IMR-90 (cell line): ENCODE data around the gene OR5T1. TPM values are rescaled to one million over a fixed set of nuclear protein-coding genes. Genes with fewer than 3 reads are reported as not detected.

Source experiments
- ATAC-seq: fragments of 200-7000 bp; cut with Tn5 transposase; 2 replicates; pipeline ENCODE4 v1.9.1; 2020; ENCODE audit warnings: low read depth, mild to moderate bottlenecking, moderate library complexity
- BruUV-seq: library from RNA; stranded (reverse); fragments of 400-500 nt; replicated peaks from 2 replicates; lab custom pipeline; 2021; lab: Mats Ljungman, UMichigan
- CTCF ChIA-PET: fragments of 300-600 bp; formaldehyde crosslinking; extraction: SDS; loops from one replicate; lab custom pipeline; 2021; ENCODE audit warnings: antibody characterized with exemption; lab: Yijun Ruan, JAX
- POLR2A ChIA-PET: fragments of 300-600 bp; sonication (Branson Sonifier 250); formaldehyde crosslinking; loops from one replicate; lab custom pipeline; 2022; ENCODE audit warnings: antibody characterized with exemption; ENCODE audit not compliant: unreplicated experiment; lab: Charles Lee
- DNase-seq: peaks from one replicate; pipeline ENCODE4 v3.0.0; 2013
- H2AFZ ChIP-seq: replicated peaks from 2 replicates; pipeline ENCODE3; 2013; ENCODE audit warnings: low read length, mild to moderate bottlenecking; ENCODE audit not compliant: poor library complexity
- H2AK5ac ChIP-seq: 2 replicates; pipeline ENCODE4 v1.6.1; 2013; ENCODE audit warnings: low read depth, low read length, inconsistent platforms
- H2AK9ac ChIP-seq: replicated peaks from 2 replicates; pipeline ENCODE3; 2013; ENCODE audit warnings: mild to moderate bottlenecking, low read depth, low read length, moderate library complexity; ENCODE audit not compliant: poor library complexity
- H2BK120ac ChIP-seq: 2 replicates; pipeline ENCODE4 v1.6.1; 2013; ENCODE audit warnings: low read depth, low read length, inconsistent platforms
- H2BK15ac ChIP-seq: 3 replicates; pipeline ENCODE4 v1.6.1; 2013; ENCODE audit warnings: low read depth, low read length, inconsistent platforms
- H2BK20ac ChIP-seq: 2 replicates; pipeline ENCODE4 v1.6.1; 2013; ENCODE audit warnings: low read depth, mild to moderate bottlenecking, inconsistent platforms, low read length, moderate library complexity
- H2BK5ac ChIP-seq: 2 replicates; pipeline ENCODE4 v1.6.1; 2013; ENCODE audit warnings: mild to moderate bottlenecking, low read depth, low read length, inconsistent platforms; ENCODE audit not compliant: poor library complexity, severe bottlenecking
- H3K14ac ChIP-seq: replicated peaks from 2 replicates; pipeline ENCODE4 v1.6.1; 2013; ENCODE audit warnings: low read depth, low read length, inconsistent platforms
- H3K18ac ChIP-seq: 2 replicates; pipeline ENCODE4 v1.6.1; 2013; ENCODE audit warnings: low read depth, low read length, control low read depth
- H3K23ac ChIP-seq: 2 replicates; pipeline ENCODE4 v1.6.1; 2013; ENCODE audit warnings: low read depth, low read length, inconsistent platforms
- H3K27ac ChIP-seq: 2 replicates; pipeline ENCODE4 v1.5.1; 2013; ENCODE audit warnings: mild to moderate bottlenecking, control low read depth, low read length; ENCODE audit not compliant: insufficient read depth
- H3K27me3 ChIP-seq: 2 replicates; pipeline ENCODE4 v1.6.1; 2013; ENCODE audit warnings: low read length; ENCODE audit not compliant: control insufficient read depth, insufficient read depth
- H3K36me3 ChIP-seq: 2 replicates; pipeline ENCODE4 v1.6.1; 2013; ENCODE audit warnings: low read length, mixed read lengths; ENCODE audit not compliant: control insufficient read depth, insufficient read depth
- H3K4ac ChIP-seq: 2 replicates; pipeline ENCODE4 v1.6.1; 2013; ENCODE audit warnings: low read depth, low read length, inconsistent platforms
- H3K4me1 ChIP-seq: 2 replicates; pipeline ENCODE4 v1.6.1; 2013; ENCODE audit warnings: low read length, mixed read lengths; ENCODE audit not compliant: control insufficient read depth, insufficient read depth
- H3K4me2 ChIP-seq: 2 replicates; pipeline ENCODE4 v1.6.1; 2013; ENCODE audit warnings: low read depth, mild to moderate bottlenecking, control low read depth, low read length, moderate library complexity
- H3K4me3 ChIP-seq: 2 replicates; pipeline ENCODE4 v1.5.1; 2013; ENCODE audit warnings: low read depth, mild to moderate bottlenecking, control low read depth, low read length, moderate library complexity; ENCODE audit not compliant: insufficient read depth
- H3K56ac ChIP-seq: 2 replicates; pipeline ENCODE4 v1.6.1; 2013; ENCODE audit warnings: low read length, inconsistent platforms; ENCODE audit not compliant: insufficient read depth; ENCODE audit errors: extremely low read depth
- H3K79me1 ChIP-seq, 2 experiments: 2 replicates each; pipeline ENCODE4 v1.6.1; 2013; ENCODE audit warnings: low read length in 2 of 2, inconsistent platforms in 1 of 2, low read depth in 1 of 2
- H3K9ac ChIP-seq: 2 replicates; pipeline ENCODE4 v1.6.1; 2013; ENCODE audit warnings: low read depth, low read length, control low read depth
- H3K9me1 ChIP-seq: 2 replicates; pipeline ENCODE4 v1.6.1; 2013; ENCODE audit warnings: low read length, inconsistent platforms; ENCODE audit not compliant: insufficient read depth
- H3K9me3 ChIP-seq: 2 replicates; pipeline ENCODE4 v1.6.1; 2013; ENCODE audit warnings: low read length; ENCODE audit not compliant: control insufficient read depth, insufficient read depth
- H4K20me1 ChIP-seq: 2 replicates; pipeline ENCODE4 v1.6.1; 2013; ENCODE audit warnings: low read length, inconsistent platforms; ENCODE audit not compliant: insufficient read depth
- H4K5ac ChIP-seq: 2 replicates; pipeline ENCODE4 v1.6.1; 2013; ENCODE audit warnings: mild to moderate bottlenecking, low read depth, low read length, control low read depth
- H4K8ac ChIP-seq, 2 experiments: 2 replicates each; pipeline ENCODE4 v1.6.1; 2013; ENCODE audit warnings: low read depth in 2 of 2, low read length in 2 of 2, control low read depth in 1 of 2, inconsistent platforms in 1 of 2
- H4K91ac ChIP-seq: 2 replicates; pipeline ENCODE4 v1.6.1; 2013; ENCODE audit warnings: low read depth, low read length, inconsistent platforms; ENCODE audit not compliant: insufficient read depth
- BHLHE40 ChIP-seq: fragments of 150-350 bp; IDR thresholded peaks from 2 replicates; pipeline ENCODE4 v1.6.1; 2016; ENCODE audit warnings: mild to moderate bottlenecking, low read depth, low read length
- CEBPB ChIP-seq: IDR thresholded peaks from 2 replicates; pipeline ENCODE4 v1.6.1; 2012; ENCODE audit warnings: low read depth, low read length, improper control_type of control experiment
- CHD1 ChIP-seq: IDR thresholded peaks from 2 replicates; pipeline ENCODE4 v1.6.1; 2012; ENCODE audit warnings: low read depth, low read length, improper control_type of control experiment
- ELK1 ChIP-seq: fragments of 150-350 bp; IDR thresholded peaks from 2 replicates; pipeline ENCODE4 v1.6.1; 2016; ENCODE audit warnings: low read depth, mild to moderate bottlenecking, low read length, moderate library complexity, borderline replicate concordance
- FOS ChIP-seq: fragments of 150-350 bp; IDR thresholded peaks from 2 replicates; pipeline ENCODE4 v1.6.1; 2016; ENCODE audit warnings: low read depth, low read length
- MAFK ChIP-seq: IDR thresholded peaks from 2 replicates; pipeline ENCODE4 v1.6.1; 2012; ENCODE audit warnings: low read depth, low read length, improper control_type of control experiment
- MAZ ChIP-seq: IDR thresholded peaks from 2 replicates; pipeline ENCODE4 v1.6.1; 2012; ENCODE audit warnings: low read depth, mild to moderate bottlenecking, low read length, improper control_type of control experiment, moderate library complexity, borderline replicate concordance
- MXI1 ChIP-seq: IDR thresholded peaks from 2 replicates; pipeline ENCODE4 v1.6.1; 2012; ENCODE audit warnings: low read depth, mild to moderate bottlenecking, low read length, moderate library complexity, borderline replicate concordance
- POLR2A ChIP-seq: IDR thresholded peaks from 2 replicates; pipeline ENCODE4 v1.6.1; 2012; ENCODE audit warnings: mild to moderate bottlenecking, low read depth, low read length
- RAD21 ChIP-seq: IDR thresholded peaks from 2 replicates; pipeline ENCODE4 v1.6.1; 2012; ENCODE audit warnings: low read length, improper control_type of control experiment
- RCOR1 ChIP-seq: IDR thresholded peaks from 2 replicates; pipeline ENCODE4 v1.6.1; 2012; ENCODE audit warnings: mild to moderate bottlenecking, low read length, improper control_type of control experiment; ENCODE audit not compliant: insufficient replicate concordance
- RFX5 ChIP-seq: IDR thresholded peaks from 2 replicates; pipeline ENCODE4 v1.8.0; 2012; ENCODE audit warnings: low read depth, mild to moderate bottlenecking, low read length, moderate library complexity
- SMC3 ChIP-seq: fragments of 150-350 bp; IDR thresholded peaks from 2 replicates; pipeline ENCODE4 v1.6.1; 2016; ENCODE audit warnings: low read depth, mild to moderate bottlenecking, antibody characterized with exemption, low read length, moderate library complexity
- WGBS, 2 experiments: methylation state at CpG; one replicate each; pipeline versions ENCODE4 v1.1.5 to v1.1.7; 2013; ENCODE audit warnings: missing lambda C conversion rate in 2 of 2; ENCODE audit not compliant: insufficient read length in 1 of 2; ENCODE audit errors: extremely low coverage in 2 of 2; 5-methylcytosine and 5-hydroxymethylcytosine counted together
- dilution Hi-C: fragments of 300-500 bp; cut with HindIII; formaldehyde crosslinking; loops from one replicate; pipeline ENCODE4 v1.14.3; 2018; ENCODE audit warnings: low sequenced_read_pairs; ENCODE audit not compliant: unreplicated experiment
- in situ Hi-C: fragments of 300-500 bp; cut with MboI; formaldehyde crosslinking; loops from 3 replicates; pipeline ENCODE4 v1.14.3; 2019; ENCODE audit warnings: low sequenced_read_pairs, inconsistent platforms, mixed read lengths
- intact Hi-C: fragments of 100-400 bp; cut with micrococcal nuclease; formaldehyde crosslinking; loops from 2 replicates; pipeline ENCODE4 v1.10.0; 2022
- polyA plus RNA-seq, 3 experiments: library from polyadenylated mRNA; depleted of rRNA; stranded (reverse); fragments of >200 nt; gene quantifications; 2 replicates each; pipeline ENCODE4 v1.2.3, GENCODE V29; 2012; ENCODE audit warnings: low replicate concordance in 1 of 3
- total RNA-seq: library from RNA; depleted of rRNA; stranded (reverse); fragments of >200 nt; gene quantifications from 2 replicates; pipeline ENCODE4 v1.2.3, GENCODE V29; 2012
- TF ChIP-seq, protein P1 (sequence below): conservative IDR thresholded peaks from 2 replicates; pipeline ENCODE4 v1.5.1; 2012; ENCODE audit warnings: mild to moderate bottlenecking, low read depth, low read length, improper control_type of control experiment
- TF ChIP-seq, protein P2 (sequence below): fragments of 150-350 bp; IDR thresholded peaks from 2 replicates; pipeline ENCODE4 v1.6.1; 2017; ENCODE audit warnings: mild to moderate bottlenecking, antibody characterized with exemption, low read length, low read depth

Gene OR5T1
- total and polyA plus RNA-seq, 2 of the 4 experiments (the other 2 are of a cell fraction) = not detected

DNA sequence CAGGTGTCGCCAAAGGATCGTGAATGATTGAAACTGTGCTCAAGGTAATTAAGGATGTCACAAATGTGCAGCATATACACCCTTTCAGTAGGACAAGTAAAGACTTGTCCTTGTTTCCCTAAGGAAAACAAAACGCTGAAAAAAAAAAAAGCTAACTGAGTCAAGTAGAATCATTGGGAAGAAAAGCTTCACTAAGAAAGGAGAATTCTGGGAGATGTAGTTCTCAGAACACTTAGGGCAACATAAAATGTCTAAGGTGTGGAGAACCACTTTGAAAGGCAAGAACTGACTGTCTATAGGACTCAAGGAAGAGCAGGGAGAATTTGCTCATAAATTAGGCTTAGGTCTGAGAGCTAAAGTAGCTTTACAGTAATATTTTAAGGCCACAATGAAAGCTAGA, 2.9 kb upstream of the OR5T1 start:
- H2AK5ac ChIP-seq = no peak overlapping the region
- H3K27ac ChIP-seq = no peak overlapping the region
- H3K9ac ChIP-seq = no peak overlapping the region
- no peak overlapping the region for H4K8ac ChIP-seq
- dilution Hi-C loops (no loop called here), intact Hi-C loops (no loop called here), in situ Hi-C loops (no loop called here)
- no peak overlapping the region for H2BK20ac ChIP-seq
- no peak overlapping the region for H2AFZ ChIP-seq
- no peak overlapping the region for H3K23ac ChIP-seq
- DNase-seq = no peak
- no peak overlapping the region for H3K56ac ChIP-seq
- no peak overlapping the region for H2AK9ac ChIP-seq
- H3K4me1 ChIP-seq = no peaks in the 10 kb centered on the region
- H4K5ac ChIP-seq = no peak overlapping the region
- H3K9me1 ChIP-seq = no peaks in the 10 kb centered on the region
- H3K14ac ChIP-seq = no peak overlapping the region
- no peak overlapping the region for H2BK120ac ChIP-seq
- H2BK5ac ChIP-seq = no peak overlapping the region
- H3K79me1 ChIP-seq = no peaks in the 10 kb centered on the region
- H3K9me3 ChIP-seq = peaks cover 2% of the 10 kb centered on the region; the same call in 1 of the 2 replicates
- ChIA-PET CTCF (interaction anchor here (0.6 kb wide), 1 partner anchor 521 kb away, joined by 3 read pairs; no protein-coding TSS in a partner anchor), POLR2A (no interaction called here)
- TF ChIP-seq CEBPB (no peak), FOS (no peak), MAFK (no peak), RFX5 (no peak), MXI1 (no peak), ELK1 (no peak), RCOR1 (no peak), CHD1 (no peak), SMC3 (no peak), RAD21 (no peak), MAZ (no peak), POLR2A (no peak), BHLHE40 (no peak)
- TF ChIP-seq, protein P1, sequence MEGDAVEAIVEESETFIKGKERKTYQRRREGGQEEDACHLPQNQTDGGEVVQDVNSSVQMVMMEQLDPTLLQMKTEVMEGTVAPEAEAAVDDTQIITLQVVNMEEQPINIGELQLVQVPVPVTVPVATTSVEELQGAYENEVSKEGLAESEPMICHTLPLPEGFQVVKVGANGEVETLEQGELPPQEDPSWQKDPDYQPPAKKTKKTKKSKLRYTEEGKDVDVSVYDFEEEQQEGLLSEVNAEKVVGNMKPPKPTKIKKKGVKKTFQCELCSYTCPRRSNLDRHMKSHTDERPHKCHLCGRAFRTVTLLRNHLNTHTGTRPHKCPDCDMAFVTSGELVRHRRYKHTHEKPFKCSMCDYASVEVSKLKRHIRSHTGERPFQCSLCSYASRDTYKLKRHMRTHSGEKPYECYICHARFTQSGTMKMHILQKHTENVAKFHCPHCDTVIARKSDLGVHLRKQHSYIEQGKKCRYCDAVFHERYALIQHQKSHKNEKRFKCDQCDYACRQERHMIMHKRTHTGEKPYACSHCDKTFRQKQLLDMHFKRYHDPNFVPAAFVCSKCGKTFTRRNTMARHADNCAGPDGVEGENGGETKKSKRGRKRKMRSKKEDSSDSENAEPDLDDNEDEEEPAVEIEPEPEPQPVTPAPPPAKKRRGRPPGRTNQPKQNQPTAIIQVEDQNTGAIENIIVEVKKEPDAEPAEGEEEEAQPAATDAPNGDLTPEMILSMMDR = no peak
- TF ChIP-seq, protein P2, sequence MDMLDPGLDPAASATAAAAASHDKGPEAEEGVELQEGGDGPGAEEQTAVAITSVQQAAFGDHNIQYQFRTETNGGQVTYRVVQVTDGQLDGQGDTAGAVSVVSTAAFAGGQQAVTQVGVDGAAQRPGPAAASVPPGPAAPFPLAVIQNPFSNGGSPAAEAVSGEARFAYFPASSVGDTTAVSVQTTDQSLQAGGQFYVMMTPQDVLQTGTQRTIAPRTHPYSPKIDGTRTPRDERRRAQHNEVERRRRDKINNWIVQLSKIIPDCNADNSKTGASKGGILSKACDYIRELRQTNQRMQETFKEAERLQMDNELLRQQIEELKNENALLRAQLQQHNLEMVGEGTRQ = no peak
- no peak for ATAC-seq
- no peak overlapping the region for H4K91ac ChIP-seq
- no peak overlapping the region for H3K4me3 ChIP-seq
- H3K4ac ChIP-seq = no peak overlapping the region
- H3K18ac ChIP-seq = no peak overlapping the region
- no peaks in the 10 kb centered on the region for H3K27me3 ChIP-seq
- BruUV-seq = no TSS peak
- no peak overlapping the region for H3K4me2 ChIP-seq
- no peaks in the 10 kb centered on the region for H3K36me3 ChIP-seq
- no peak overlapping the region for H2BK15ac ChIP-seq
- no peaks in the 10 kb centered on the region for H4K20me1 ChIP-seq
- no CpG with 5 or more reads among the region's 3 CpGs for whole genome bisulfite sequencing, 2 experiments
